CD4-positive, alpha-beta T cell treated with Interleukin-12 subunit alpha and Interleukin-12 subunit beta, for 1 hour (primary cell): Measurements from ENCODE around the gene OXNAD1.
A peak's percentile ranks its signal among the peaks of the same experiment; 100 is the strongest.

Experiments
- DNase-seq: peaks from one replicate; pipeline ENCODE4 v3.0.0-alpha.2; 2020

Gene OXNAD1, protein sequence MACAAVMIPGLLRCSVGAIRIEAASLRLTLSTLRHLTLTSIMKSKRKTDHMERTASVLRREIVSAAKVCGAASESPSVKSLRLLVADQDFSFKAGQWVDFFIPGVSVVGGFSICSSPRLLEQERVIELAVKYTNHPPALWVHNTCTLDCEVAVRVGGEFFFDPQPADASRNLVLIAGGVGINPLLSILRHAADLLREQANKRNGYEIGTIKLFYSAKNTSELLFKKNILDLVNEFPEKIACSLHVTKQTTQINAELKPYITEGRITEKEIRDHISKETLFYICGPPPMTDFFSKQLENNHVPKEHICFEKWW

DNA sequence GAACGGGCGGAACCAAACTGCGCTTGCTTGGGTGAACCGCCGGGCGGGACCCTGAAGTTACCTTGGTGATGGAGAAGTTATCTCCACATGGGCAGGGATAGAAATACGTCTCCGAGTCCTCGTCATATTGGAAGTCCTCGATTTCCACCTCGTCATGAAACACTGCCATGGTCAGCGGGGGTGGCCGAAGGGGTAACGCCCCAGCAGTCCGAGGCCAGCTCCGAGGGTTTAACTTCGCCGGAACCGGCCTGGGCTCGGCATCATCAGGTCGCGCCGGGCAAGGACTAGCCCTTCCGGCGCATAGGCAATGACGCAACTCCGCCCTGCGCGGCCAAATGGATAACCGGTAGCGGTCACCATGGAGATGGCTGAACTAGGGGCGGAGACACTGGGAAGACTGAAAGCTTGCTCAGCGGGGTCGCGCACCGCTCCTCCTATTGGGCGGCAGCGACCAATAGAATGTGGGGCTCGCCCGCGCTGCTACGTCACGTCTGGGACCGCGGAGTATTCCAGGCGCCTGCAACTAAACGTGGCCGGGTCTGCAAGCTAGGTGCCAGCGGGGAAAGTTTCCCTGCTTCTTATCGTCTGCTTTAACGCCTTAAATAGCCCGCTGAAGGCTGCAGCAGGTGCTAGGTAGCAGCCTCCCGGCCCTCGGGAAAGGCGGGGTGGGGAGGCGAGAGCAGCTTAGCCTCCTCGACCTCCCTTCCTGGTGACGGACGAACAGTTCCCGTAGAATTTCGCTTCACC, at the start of gene OXNAD1, which contains the start of gene DPH3:
Gene OXNAD1, plus strand, starts transcription at position 505 of the 747 bp plus-strand sequence. CDS start 5,741 bp downstream, outside the sequence.
Gene DPH3, minus strand, starts transcription at position 236 of the 747 bp plus-strand sequence. Its CDS starts 67 bp downstream, at position 169.
- DNase-seq, result peak; percentile 99

GRCh38 chr3:16216373-16216935, 48.6 kb upstream of the OXNAD1 start:
- DNase-seq, result no peak

- no peak for DNase-seq
Measured at GRCh38 chr3:16219777-16220176, 45.2 kb upstream of the OXNAD1 start.

GRCh38 chr3:16221990-16222389, 43.0 kb upstream of the OXNAD1 start:
- no peak for DNase-seq

DNA sequence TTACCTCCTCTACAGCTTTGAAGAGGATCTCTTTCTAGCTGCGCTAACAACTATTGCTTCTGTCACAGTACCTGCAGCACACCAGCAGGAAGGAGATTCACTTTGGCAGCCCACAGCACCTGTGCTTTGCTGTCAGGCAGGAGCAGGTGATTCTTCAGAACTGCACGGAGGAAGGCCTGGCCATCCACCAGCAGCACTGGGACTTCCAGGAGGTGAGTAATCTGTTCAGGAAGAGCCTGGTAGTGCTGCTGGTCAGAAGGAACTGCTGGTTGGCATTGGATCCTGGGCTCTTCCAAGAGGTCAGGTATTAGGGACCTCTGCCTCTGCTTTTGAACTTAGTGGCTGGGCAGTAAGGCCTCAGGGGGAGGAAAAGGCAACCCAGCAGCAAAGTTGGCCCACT, 42.5 kb upstream of the OXNAD1 start:
- no peak for DNase-seq

GRCh38 chr3:16224325-16224724, 40.7 kb upstream of the OXNAD1 start:
- DNase-seq, result no peak

GRCh38 chr3:16227566-16227965, 37.4 kb upstream of the OXNAD1 start:
- DNase-seq, result no peak

- no peak for DNase-seq
Measured at GRCh38 chr3:16229681-16230080, 35.3 kb upstream of the OXNAD1 start.

GRCh38 chr3:16231983-16232382, 33.0 kb upstream of the OXNAD1 start:
- DNase-seq, result no peak

GRCh38 chr3:16233806-16234205, 31.2 kb upstream of the OXNAD1 start:
- DNase-seq, result no peak

- no peak for DNase-seq
Measured at GRCh38 chr3:16234281-16234680, 30.7 kb upstream of the OXNAD1 start.

DNA sequence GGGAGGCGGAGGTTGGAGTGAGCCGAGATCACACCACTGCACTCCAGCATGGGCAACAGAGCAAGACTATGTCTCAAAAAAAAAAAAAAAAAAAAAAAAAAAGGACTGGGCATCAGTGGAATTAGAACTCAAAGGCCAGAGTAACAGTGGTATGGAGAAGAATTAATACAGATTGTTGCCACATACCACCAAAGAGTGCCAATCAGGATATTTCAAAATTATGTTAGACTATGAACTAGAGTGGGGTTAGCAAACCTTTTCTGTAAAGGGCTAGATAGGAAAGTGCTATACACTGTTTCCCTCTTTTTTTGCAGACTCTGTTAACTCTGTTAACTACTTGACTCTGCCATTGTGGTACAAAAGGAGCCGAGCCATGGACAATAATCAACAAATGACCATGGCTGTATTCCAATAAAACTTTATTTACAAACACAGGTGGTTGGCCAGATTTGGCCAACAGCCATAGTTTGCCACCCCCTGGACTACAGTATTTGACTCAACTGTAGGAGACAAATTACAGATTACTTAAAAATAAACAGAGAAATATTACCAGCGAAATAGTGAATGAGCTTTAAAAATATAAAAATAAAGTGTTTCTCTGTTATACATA, 28.9 kb upstream of the OXNAD1 start:
- no peak for DNase-seq

GRCh38 chr3:16236856-16237393, 28.1 kb upstream of the OXNAD1 start:
- no peak for DNase-seq

GRCh38 chr3:16239086-16239770, 25.8 kb upstream of the OXNAD1 start:
- DNase-seq, result no peak

DNA sequence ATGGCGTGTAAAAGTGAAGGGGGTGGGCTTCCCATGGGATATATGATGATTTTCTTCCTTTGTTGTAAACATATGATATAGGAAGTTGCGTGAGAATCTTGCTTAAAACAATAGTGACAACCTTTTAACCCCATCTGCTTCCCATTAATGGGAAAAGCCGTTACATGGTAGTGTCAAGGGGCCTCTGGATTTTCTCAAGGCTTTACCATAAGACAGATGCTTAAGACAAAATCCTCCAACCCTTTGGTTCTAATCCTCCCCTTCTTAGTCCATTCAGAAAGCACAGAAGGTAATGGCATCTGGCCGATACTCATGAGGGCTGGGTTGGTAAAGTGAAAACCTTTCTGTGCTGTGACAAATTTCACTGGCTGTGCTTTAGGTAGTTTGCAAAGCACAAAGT, 25.2 kb upstream of the OXNAD1 start:
- no peak for DNase-seq

DNA sequence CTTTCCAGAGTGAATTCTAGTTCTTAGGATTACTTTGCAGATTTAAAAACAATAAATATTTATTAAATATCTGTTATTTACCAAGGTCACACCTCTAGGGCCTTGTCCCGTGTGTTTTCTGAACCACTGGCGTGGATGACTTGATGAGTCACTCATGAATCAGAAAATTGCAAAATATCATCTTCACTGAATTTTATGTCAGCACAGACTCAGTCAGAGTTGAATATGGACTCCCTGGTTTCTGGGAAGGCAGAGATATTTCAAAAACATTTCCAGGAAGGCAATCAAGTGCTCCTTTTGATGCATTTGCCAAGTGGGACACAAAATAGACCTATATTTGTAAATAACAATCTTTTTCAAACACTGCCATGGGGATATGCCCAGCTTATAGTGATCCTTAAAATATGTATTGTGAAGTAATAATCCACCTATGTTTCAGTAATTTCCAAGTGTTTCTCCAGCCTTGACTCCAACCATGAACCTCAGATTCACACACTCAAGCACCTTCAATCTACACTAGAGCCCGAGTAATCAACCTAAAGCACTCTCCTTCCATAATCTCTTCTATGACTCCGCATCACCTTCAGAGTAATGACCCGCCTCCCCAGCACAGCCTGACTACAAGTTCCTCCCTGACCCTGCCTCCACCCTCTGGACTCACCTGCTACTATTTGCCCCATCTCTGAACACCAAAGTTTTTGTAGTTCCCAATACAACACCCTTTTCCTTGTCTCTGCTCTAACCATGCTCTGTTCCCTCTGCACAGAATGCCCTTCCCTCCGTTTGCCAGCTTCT, 24.6 kb upstream of the OXNAD1 start:
- DNase-seq, result no peak

- DNase-seq, result no peak
Measured at GRCh38 chr3:16241225-16241624, 23.8 kb upstream of the OXNAD1 start.

GRCh38 chr3:16242177-16242576, 22.8 kb upstream of the OXNAD1 start:
- DNase-seq, result no peak

DNA sequence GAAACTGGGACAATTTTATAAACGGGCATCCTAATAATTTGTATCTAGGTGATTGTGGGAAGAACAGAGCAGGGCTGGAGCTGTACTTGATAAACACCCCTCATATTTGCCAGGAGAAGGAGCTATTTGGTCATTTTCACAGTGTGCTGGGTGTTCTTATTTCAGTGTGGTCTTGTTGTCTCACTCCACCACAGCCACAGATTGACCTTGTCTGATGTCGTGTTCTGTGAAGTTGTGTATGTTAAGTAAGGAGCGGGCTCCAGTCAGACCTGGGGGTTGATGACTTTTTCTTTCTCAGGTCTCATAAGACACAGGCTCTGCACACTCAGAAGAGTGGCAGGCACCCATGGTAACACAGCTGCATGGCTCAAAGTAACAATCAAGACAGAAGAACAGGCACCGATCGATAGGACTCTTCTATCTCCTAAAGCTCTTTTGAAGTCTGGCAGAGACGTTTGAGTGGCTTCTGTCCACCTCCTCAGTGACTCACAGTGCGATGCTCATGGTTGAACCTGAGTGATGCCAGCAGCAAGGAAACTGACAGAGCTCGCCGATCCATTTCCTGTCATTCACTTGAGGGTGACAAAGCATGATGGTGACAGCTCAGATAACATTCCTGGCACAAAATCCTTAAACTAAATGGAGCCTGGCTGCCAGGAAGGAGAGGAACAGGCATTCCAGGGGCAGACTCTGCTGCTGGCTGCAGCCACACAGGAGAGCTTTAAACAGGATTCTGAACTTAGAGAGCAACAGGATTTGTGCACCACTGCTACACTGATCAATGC, 21.1 kb upstream of the OXNAD1 start:
- DNase-seq, result no peak

DNA sequence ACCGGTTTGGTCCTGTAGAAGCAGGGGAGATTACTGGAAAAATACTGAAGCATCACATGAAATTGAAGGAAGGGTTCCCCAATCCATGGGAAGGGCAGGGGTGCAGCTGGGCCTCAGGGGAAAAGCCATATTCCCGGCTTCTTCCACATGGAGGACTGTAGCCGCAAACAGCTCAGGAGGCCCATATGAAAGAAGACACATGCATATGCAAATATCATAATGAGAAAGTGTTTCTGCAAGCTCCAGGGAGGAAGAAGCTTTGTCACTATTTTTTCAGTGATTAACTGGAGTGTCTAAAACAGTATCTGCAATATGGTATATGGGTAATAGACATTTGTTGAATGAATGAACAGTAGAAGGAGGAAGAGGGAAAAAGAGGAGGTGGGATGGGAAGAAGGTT, 19.4 kb upstream of the OXNAD1 start:
- no peak for DNase-seq
